Gastroesophageal sphincter (tissue), 3 donors: ENCODE measurements around the gene ZNF543.

Experiments used
- EP300 ChIP-seq: sonication (generic); formaldehyde crosslinking; IDR thresholded peaks from one replicate; pipeline ENCODE4 v1.6.1; 2017; ENCODE audit warnings: antibody characterized with exemption, mild to moderate bottlenecking
- POLR2A ChIP-seq, 2 donors: fragments of 450-650 bp; IDR thresholded peaks; one replicate each; pipeline ENCODE4 v1.6.1; 2017; ENCODE audit warnings: antibody characterized with exemption in 2 of 2, mild to moderate bottlenecking in 2 of 2, moderate library complexity in 1 of 2
- POLR2AphosphoS5 ChIP-seq: sonication (generic); formaldehyde crosslinking; IDR thresholded peaks from one replicate; pipeline ENCODE4 v1.6.1; 2017; ENCODE audit warnings: antibody characterized with exemption
- TF ChIP-seq, protein P1 (sequence below), 4 experiments: fragments of 200-600 bp in 2 of 4; fragments of 450-650 bp in 2 of 4; sonication (generic) in 1 of 4; IDR thresholded peaks; one replicate each; pipeline ENCODE4 v1.5.1; 2017 to 2019; ENCODE audit warnings: antibody characterized with exemption in 4 of 4, mild to moderate bottlenecking in 2 of 4, moderate library complexity in 2 of 4

DNA sequence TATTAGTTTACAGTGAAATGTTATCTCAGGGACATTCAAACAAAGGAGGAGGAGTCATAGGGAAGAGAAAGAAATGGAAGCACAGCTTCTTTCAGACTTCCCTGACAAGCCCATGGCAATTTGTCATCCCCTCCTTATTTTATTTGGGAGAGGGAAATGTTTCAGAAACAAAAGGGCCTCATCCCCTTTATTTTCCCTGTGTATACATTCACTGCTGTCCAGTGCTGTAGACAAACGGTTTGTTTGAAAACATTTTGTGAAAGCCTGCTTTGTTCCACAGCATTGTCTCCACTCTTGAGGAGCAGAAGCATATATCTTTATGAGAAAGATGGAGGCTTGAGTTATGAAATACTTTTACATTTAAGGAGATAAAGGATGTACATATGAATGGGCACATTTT lies 27.7 kb upstream of the ZNF543 start:
- TF ChIP-seq, protein P1, sequence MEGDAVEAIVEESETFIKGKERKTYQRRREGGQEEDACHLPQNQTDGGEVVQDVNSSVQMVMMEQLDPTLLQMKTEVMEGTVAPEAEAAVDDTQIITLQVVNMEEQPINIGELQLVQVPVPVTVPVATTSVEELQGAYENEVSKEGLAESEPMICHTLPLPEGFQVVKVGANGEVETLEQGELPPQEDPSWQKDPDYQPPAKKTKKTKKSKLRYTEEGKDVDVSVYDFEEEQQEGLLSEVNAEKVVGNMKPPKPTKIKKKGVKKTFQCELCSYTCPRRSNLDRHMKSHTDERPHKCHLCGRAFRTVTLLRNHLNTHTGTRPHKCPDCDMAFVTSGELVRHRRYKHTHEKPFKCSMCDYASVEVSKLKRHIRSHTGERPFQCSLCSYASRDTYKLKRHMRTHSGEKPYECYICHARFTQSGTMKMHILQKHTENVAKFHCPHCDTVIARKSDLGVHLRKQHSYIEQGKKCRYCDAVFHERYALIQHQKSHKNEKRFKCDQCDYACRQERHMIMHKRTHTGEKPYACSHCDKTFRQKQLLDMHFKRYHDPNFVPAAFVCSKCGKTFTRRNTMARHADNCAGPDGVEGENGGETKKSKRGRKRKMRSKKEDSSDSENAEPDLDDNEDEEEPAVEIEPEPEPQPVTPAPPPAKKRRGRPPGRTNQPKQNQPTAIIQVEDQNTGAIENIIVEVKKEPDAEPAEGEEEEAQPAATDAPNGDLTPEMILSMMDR (IDR thresholded peaks at IDR 0.05) = no peak
- no peak for TF ChIP-seq POLR2A (IDR thresholded peaks at IDR 0.05)
- no peak for TF ChIP-seq POLR2AphosphoS5
- no peak for TF ChIP-seq EP300
